HepG2 (cell line): ENCODE results near the gene UNC93A. TPM values are rescaled to one million over a fixed set of nuclear protein-coding genes. Genes with fewer than 3 reads are reported as not detected.
A peak's percentile ranks its signal among the peaks of the same experiment; 100 is the strongest.

Experiments used
- ATAC-seq: fragments of 200-7000 bp; cut with Tn5 transposase; 3 replicates; pipeline ENCODE4 v1.9.1; 2020; ENCODE audit warnings: mild to moderate bottlenecking, moderate library complexity
- BruUV-seq: library from RNA; stranded (reverse); fragments of 400-500 nt; replicated peaks from 2 replicates; lab custom pipeline; 2021; lab: Mats Ljungman, UMichigan
- CTCF ChIA-PET: fragments of 300-600 bp; formaldehyde crosslinking; extraction: SDS; loops from one replicate; lab custom pipeline; 2021; ENCODE audit warnings: low total read pairs, inconsistent platforms, low intra/inter-chr PET ratio; lab: Yijun Ruan, JAX
- POLR2A ChIA-PET: fragments of 350-600 bp; sonication (Branson Sonifier 250); formaldehyde crosslinking; loops from one replicate; lab custom pipeline; 2020; ENCODE audit warnings: antibody characterized with exemption, inconsistent platforms; lab: Yijun Ruan, JAX
- DNase-seq: peaks from one replicate; pipeline ENCODE4 v3.0.0-alpha.2; 2015; ENCODE audit warnings: low spot score
- FAIRE-seq: peaks from 3 replicates; lab custom pipeline; 2011; peaks lifted over from hg19 to GRCh38; lab: Jason Lieb, UNC
- H2AFZ ChIP-seq: one replicate; pipeline ENCODE4 v1.6.1; 2011; ENCODE audit warnings: low read length, inconsistent platforms
- H3K27ac ChIP-seq: fragments of 300-600 bp; 3 replicates; pipeline ENCODE4 v1.8.0; 2011; ENCODE audit warnings: mixed run types, mild to moderate bottlenecking, mixed read lengths, low read length, inconsistent platforms; ENCODE audit not compliant: insufficient read depth; ENCODE audit errors: extremely low read length
- H3K27me3 ChIP-seq, 2 experiments: fragments of 200-600 bp in 1 of 2; 2 replicates in 1 of 2; 3 replicates in 1 of 2; pipeline versions ENCODE4 v1.6.0 to v1.8.0; 2011; ENCODE audit warnings: low read length in 2 of 2, mild to moderate bottlenecking in 2 of 2, moderate library complexity in 2 of 2, inconsistent platforms in 1 of 2; ENCODE audit not compliant: insufficient read depth in 2 of 2, control insufficient read depth in 1 of 2
- H3K36me3 ChIP-seq, 2 experiments: fragments of 200-600 bp in 1 of 2; replicated peaks in 1 of 2; 2 replicates in 1 of 2; 3 replicates in 1 of 2; pipeline versions ENCODE4 v1.5.1 to v1.8.0; 2011; ENCODE audit warnings: low read length in 2 of 2, inconsistent platforms in 1 of 2; ENCODE audit not compliant: insufficient read depth in 2 of 2, control insufficient read depth in 1 of 2
- H3K4me1 ChIP-seq: 2 replicates; pipeline ENCODE4 v1.5.1; 2012; ENCODE audit warnings: low read length, inconsistent platforms; ENCODE audit not compliant: insufficient read depth
- H3K4me2 ChIP-seq: 2 replicates; pipeline ENCODE4 v1.6.0; 2011; ENCODE audit warnings: low read depth, low read length, inconsistent platforms
- H3K4me3 ChIP-seq, 3 experiments: fragments of 200-600 bp in 1 of 3; sonication (generic), shearing (Covaris generic) in 1 of 3; replicated peaks in 1 of 3; 2 replicates each; pipeline ENCODE4 v1.5.1; 2011 to 2016; ENCODE audit warnings: low read length in 3 of 3, inconsistent platforms in 2 of 3, low read depth in 2 of 3, mild to moderate bottlenecking in 2 of 3, control low read depth in 1 of 3, mixed read lengths in 1 of 3; ENCODE audit not compliant: insufficient read depth in 1 of 3
- H3K79me2 ChIP-seq: one replicate; pipeline ENCODE4 v1.6.1; 2011; ENCODE audit warnings: low read length, inconsistent platforms; ENCODE audit not compliant: insufficient read depth
- H3K9ac ChIP-seq: 2 replicates; pipeline ENCODE4 v1.6.0; 2011; ENCODE audit warnings: mild to moderate bottlenecking, low read depth, low read length, inconsistent platforms; ENCODE audit not compliant: insufficient read depth
- H3K9me3 ChIP-seq: 2 replicates; pipeline ENCODE4 v1.5.1; 2012; ENCODE audit warnings: mild to moderate bottlenecking, low read length
- H4K20me1 ChIP-seq: 2 replicates; pipeline ENCODE4 v1.6.0; 2011; ENCODE audit warnings: inconsistent platforms, mild to moderate bottlenecking, low read length, moderate library complexity; ENCODE audit not compliant: insufficient read depth
- FOXA3 ChIP-seq: IDR thresholded peaks from 2 replicates; pipeline ENCODE4 v1.6.1; 2016; ENCODE audit warnings: missing genetic modification reagents, missing compliant biosample characterization
- MYPOP ChIP-seq: sonication (generic); formaldehyde crosslinking; IDR thresholded peaks from 2 replicates; pipeline ENCODE4 v1.8.1; 2023; ENCODE audit warnings: mild to moderate bottlenecking, moderate library complexity, missing genetic modification reagents
- NR2F2 ChIP-seq: IDR thresholded peaks from 2 replicates; pipeline ENCODE4 v1.6.1; 2012; ENCODE audit warnings: low read depth, inconsistent platforms, borderline replicate concordance
- PAX8 ChIP-seq: sonication (generic); formaldehyde crosslinking; IDR thresholded peaks from 2 replicates; pipeline ENCODE4 v1.8.0; 2022; ENCODE audit warnings: mild to moderate bottlenecking, missing genetic modification reagents, borderline replicate concordance
- ZNF501 ChIP-seq: sonication (generic); formaldehyde crosslinking; IDR thresholded peaks from 2 replicates; pipeline ENCODE4 v1.5.1; 2020; ENCODE audit warnings: mild to moderate bottlenecking, moderate library complexity, missing genetic modification reagents
- WGBS: methylation state at CpG from one replicate; pipeline ENCODE4 v1.1.6; 2017; ENCODE audit warnings: low lambda C conversion rate; 5-methylcytosine and 5-hydroxymethylcytosine counted together
- in situ Hi-C: cut with HindIII; loops from 2 replicates; pipeline ENCODE4 v1.10.0; 2017; ENCODE audit warnings: low pct_unique_long_range_greater_than_20kb; ENCODE audit not compliant: extremely low pct_ligation_motif_present
- intact Hi-C: fragments of 100-400 bp; cut with micrococcal nuclease; formaldehyde crosslinking; loops from one replicate; pipeline ENCODE4 v1.10.0; 2022; ENCODE audit not compliant: unreplicated experiment
- polyA plus RNA-seq, 8 experiments: library from polyadenylated mRNA; depleted of rRNA in 3 of 8; stranded (reverse) in 7 of 8; unstranded in 1 of 8; fragments of >200 nt; fragmentation: Illumina TruSeq in 4 of 8; extraction: Trizol in 4 of 8; gene quantifications; 2 replicates each; pipeline versions ENCODE4 v1.2.1 to v1.2.3, GENCODE V29; 2011 to 2016; ENCODE audit warnings: low read depth in 4 of 8, missing spikeins in 1 of 8, mixed read lengths in 1 of 8; ENCODE audit not compliant: insufficient read depth in 1 of 8
- total RNA-seq, 5 experiments: library from RNA; depleted of rRNA; stranded (reverse); fragments of >200 nt; fragmentation: Illumina TruSeq; extraction: Trizol; gene quantifications; 2 replicates each; pipeline ENCODE4 v1.2.3, GENCODE V29; 2016; ENCODE audit warnings: low read depth in 1 of 5
- TF ChIP-seq, protein P1 (sequence below): sonication (generic); formaldehyde crosslinking; conservative IDR thresholded peaks from 2 replicates; pipeline ENCODE4 v1.4.0; 2020; ENCODE audit warnings: missing genetic modification reagents

The UNC93A gene
- total and polyA plus RNA-seq, 2 of the 13 experiments (the other 11 are each of a cell fraction or from before 2014, with no cell fraction given), result 11.0 to 42.7 TPM

GRCh38 chr6:167350731-167351655 lies 59.9 kb downstream of the UNC93A start (continued):
- no peak for TF ChIP-seq MYPOP (CRISPR knock-in tag)
- TF ChIP-seq, protein P1, sequence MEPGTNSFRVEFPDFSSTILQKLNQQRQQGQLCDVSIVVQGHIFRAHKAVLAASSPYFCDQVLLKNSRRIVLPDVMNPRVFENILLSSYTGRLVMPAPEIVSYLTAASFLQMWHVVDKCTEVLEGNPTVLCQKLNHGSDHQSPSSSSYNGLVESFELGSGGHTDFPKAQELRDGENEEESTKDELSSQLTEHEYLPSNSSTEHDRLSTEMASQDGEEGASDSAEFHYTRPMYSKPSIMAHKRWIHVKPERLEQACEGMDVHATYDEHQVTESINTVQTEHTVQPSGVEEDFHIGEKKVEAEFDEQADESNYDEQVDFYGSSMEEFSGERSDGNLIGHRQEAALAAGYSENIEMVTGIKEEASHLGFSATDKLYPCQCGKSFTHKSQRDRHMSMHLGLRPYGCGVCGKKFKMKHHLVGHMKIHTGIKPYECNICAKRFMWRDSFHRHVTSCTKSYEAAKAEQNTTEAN (CRISPR knock-in tag), result no peak
- no peak for TF ChIP-seq NR2F2
- TF ChIP-seq FOXA3 (CRISPR knock-in tag), result no peak

- WGBS, result 87% methylated on average over 13 of the region's 13 CpGs
- ATAC-seq, result no peak
- Histone ChIP-seq H3K4me3 (no peak overlapping the region), H3K27ac (no peak overlapping the region), H2AFZ (no peak overlapping the region), H3K79me2 (no peaks in the 10 kb centered on the region), H3K9me3 (no peaks in the 10 kb centered on the region), H3K4me2 (no peak overlapping the region), H3K27me3 (no peaks in the 10 kb centered on the region), H3K9ac (no peak overlapping the region), H3K36me3 (no peaks in the 10 kb centered on the region), H4K20me1 (no peaks in the 10 kb centered on the region), H3K4me1 (peaks cover 35% of the 10 kb centered on the region)
- CTCF ChIA-PET, result no interaction called here
- POLR2A ChIA-PET, result interaction anchor here (1.4 to 1.9 kb wide), 2 partner anchors 10 to 43 kb away, joined by 5 to 10 read pairs; no protein-coding TSS in a partner anchor
- in situ Hi-C loops (no loop called here), intact Hi-C loops (no loop called here)
- BruUV-seq, result no TSS peak
- DNase-seq, result no peak
- FAIRE-seq, result no peak
- TF ChIP-seq ZNF501 (CRISPR knock-in tag) (0 out of 2 replicates have a peak, but pooled peaks have one; percentile 21), PAX8 (CRISPR knock-in tag) (no peak)
Measured at GRCh38 chr6:167351656-167352345, 60.7 kb downstream of the UNC93A start.
